Activated CD4-positive, CD25-positive, alpha-beta regulatory T cell treated with anti-CD3 and anti-CD28 coated beads, Interleukin-2, amount 50 U/mL, for 24 hours (primary cell): ENCODE measurements around the gene C1orf198.

Experiments
- ATAC-seq, 2 donors: fragments of 150-1000 bp; cut with Tn5 transposase; one replicate each; pipeline ENCODE4 v1.10.0; 2021; ENCODE audit warnings: mild to moderate bottlenecking in 1 of 2, moderate library complexity in 1 of 2

C1orf198 gene

GRCh38 chr1:230828421-230828820, 39.9 kb downstream of the C1orf198 start:
- no peak for ATAC-seq

GRCh38 chr1:230827801-230828200, 40.5 kb downstream of the C1orf198 start:
- no peak for ATAC-seq

GRCh38 chr1:230827081-230827681, 41.1 kb downstream of the C1orf198 start:
- no peak for ATAC-seq

- ATAC-seq, result no peak
These were observed 42.0 kb downstream of the C1orf198 start for GRCh38 chr1:230826166-230826875.

- ATAC-seq, result no peak
These were observed 42.6 kb downstream of the C1orf198 start for GRCh38 chr1:230825761-230826160.

GRCh38 chr1:230824919-230825721, 43.2 kb downstream of the C1orf198 start:
- no peak for ATAC-seq

GRCh38 chr1:230824551-230824918, 43.8 kb downstream of the C1orf198 start:
- no peak for ATAC-seq

GRCh38 chr1:230823931-230824381, 44.4 kb downstream of the C1orf198 start:
- ATAC-seq, result no peak

GRCh38 chr1:230823426-230823825, 44.9 kb downstream of the C1orf198 start:
- no peak for ATAC-seq

- ATAC-seq, result no peak
These were observed 46.2 kb downstream of the C1orf198 start for GRCh38 chr1:230822092-230822581.

GRCh38 chr1:230821346-230821745, 47.0 kb downstream of the C1orf198 start:
- ATAC-seq, result no peak

- no peak for ATAC-seq
These were observed 47.8 kb downstream of the C1orf198 start for GRCh38 chr1:230820568-230820967.

GRCh38 chr1:230819976-230820375, 48.3 kb downstream of the C1orf198 start:
- ATAC-seq, result no peak

- ATAC-seq, result no peak
These were observed 49.4 kb downstream of the C1orf198 start for GRCh38 chr1:230818901-230819300.

- ATAC-seq, result no peak
These were observed 50.0 kb downstream of the C1orf198 start for GRCh38 chr1:230818367-230818766.

- ATAC-seq, result no peak
These were observed 52.3 kb downstream of the C1orf198 start for GRCh38 chr1:230816018-230816417.

- no peak for ATAC-seq
These were observed 53.2 kb downstream of the C1orf198 start for GRCh38 chr1:230814949-230815692.

GRCh38 chr1:230812568-230812967, 55.8 kb downstream of the C1orf198 start:
- no peak for ATAC-seq

GRCh38 chr1:230809256-230809990, 58.9 kb downstream of the C1orf198 start:
- no peak for ATAC-seq

GRCh38 chr1:230808281-230808872, 59.9 kb downstream of the C1orf198 start:
- ATAC-seq, result no peak

GRCh38 chr1:230807561-230808280, 60.6 kb downstream of the C1orf198 start:
- no peak for ATAC-seq
